PC-9 (cell line): Measurements from ENCODE around the gene SRPK2. TPM values are rescaled to one million over a fixed set of nuclear protein-coding genes. Genes with fewer than 3 reads are reported as not detected.
A peak's percentile ranks its signal among the peaks of the same experiment; 100 is the strongest.

Experiments used
- BruUV-seq: library from RNA; stranded (reverse); fragments of 400-500 nt; replicated peaks from 2 replicates; lab custom pipeline; 2021; lab: Mats Ljungman, UMichigan
- CTCF ChIA-PET: fragments of 300-600 bp; sonication (Branson Sonifier 250); formaldehyde crosslinking; loops from one replicate; lab custom pipeline; 2022; ENCODE audit warnings: antibody characterized with exemption; lab: Charles Lee
- POLR2A ChIA-PET: fragments of 300-600 bp; sonication (Branson Sonifier 250); formaldehyde crosslinking; loops from one replicate; lab custom pipeline; 2022; ENCODE audit warnings: antibody characterized with exemption; ENCODE audit not compliant: unreplicated experiment; lab: Charles Lee
- DNase-seq, 2 experiments: peaks; one replicate each; pipeline versions ENCODE4 v3.0.0 to v3.0.0-alpha.2; 2015 to 2022; ENCODE audit warnings: mixed read lengths in 1 of 2
- H2AFZ ChIP-seq: fragments of 200-600 bp; sonication (generic); 2 replicates; pipeline ENCODE4 v1.8.1; 2017; ENCODE audit warnings: antibody characterized with exemption
- H3F3A ChIP-seq: fragments of 200-600 bp; sonication (generic); 2 replicates; pipeline ENCODE4 v1.8.1; 2017; ENCODE audit warnings: antibody characterized with exemption, mild to moderate bottlenecking, low read depth; ENCODE audit not compliant: insufficient read depth
- H3K27ac ChIP-seq: fragments of 200-600 bp; sonication (generic); 2 replicates; pipeline ENCODE4 v1.6.1; 2016; ENCODE audit warnings: mixed run types
- H3K27me3 ChIP-seq: fragments of 200-600 bp; sonication (generic); 2 replicates; pipeline ENCODE4 v1.6.1; 2016; ENCODE audit warnings: low read depth, mixed run types; ENCODE audit not compliant: insufficient read depth
- H3K36me3 ChIP-seq: fragments of 200-600 bp; sonication (generic); 2 replicates; pipeline ENCODE4 v1.6.1; 2016; ENCODE audit warnings: low read depth, mixed run types
- H3K4me1 ChIP-seq: fragments of 200-600 bp; sonication (generic); replicated peaks from 2 replicates; pipeline ENCODE4 v1.6.1; 2016; ENCODE audit warnings: mixed run types; ENCODE audit not compliant: insufficient read depth
- H3K4me2 ChIP-seq: fragments of 200-600 bp; sonication (generic); 2 replicates; pipeline ENCODE4 v1.6.1; 2017; ENCODE audit warnings: mixed run types
- H3K4me3 ChIP-seq: fragments of 200-600 bp; sonication (generic); 2 replicates; pipeline ENCODE4 v1.6.1; 2016; ENCODE audit warnings: mixed run types
- H3K79me2 ChIP-seq: fragments of 200-600 bp; sonication (generic); 2 replicates; pipeline ENCODE4 v1.6.1; 2017; ENCODE audit warnings: low read depth, mixed run types
- H3K9me2 ChIP-seq: fragments of 200-600 bp; sonication (generic); 2 replicates; pipeline ENCODE4 v1.8.1; 2017; ENCODE audit warnings: mild to moderate bottlenecking; ENCODE audit not compliant: insufficient read depth
- H3K9me3 ChIP-seq: fragments of 200-600 bp; sonication (generic); 2 replicates; pipeline ENCODE4 v1.8.1; 2016; ENCODE audit warnings: low read depth; ENCODE audit not compliant: insufficient read depth
- H4K20me1 ChIP-seq: fragments of 200-600 bp; sonication (generic); 2 replicates; pipeline ENCODE4 v1.8.1; 2017; ENCODE audit not compliant: insufficient read depth
- EZH2 ChIP-seq: fragments of 200-600 bp; sonication (generic); IDR thresholded peaks from 2 replicates; pipeline ENCODE4 v1.8.0; 2017; ENCODE audit warnings: antibody characterized with exemption, low read depth
- intact Hi-C: fragments of 100-400 bp; cut with micrococcal nuclease; formaldehyde crosslinking; loops from one replicate; pipeline ENCODE4 v1.10.0; 2022; ENCODE audit not compliant: unreplicated experiment
- total RNA-seq: library from RNA; stranded (reverse); gene quantifications from 2 replicates; pipeline ENCODE4 v1.2.3, GENCODE V29; 2021
- TF ChIP-seq, protein P1 (sequence below): fragments of 200-600 bp; sonication (generic); conservative IDR thresholded peaks from 2 replicates; pipeline ENCODE4 v1.6.1; 2017; ENCODE audit warnings: mixed run types, antibody characterized with exemption, mild to moderate bottlenecking, moderate library complexity

SRPK2 gene
- total RNA-seq, 1 experiment from 2014 or later: 60.6 TPM

DNA sequence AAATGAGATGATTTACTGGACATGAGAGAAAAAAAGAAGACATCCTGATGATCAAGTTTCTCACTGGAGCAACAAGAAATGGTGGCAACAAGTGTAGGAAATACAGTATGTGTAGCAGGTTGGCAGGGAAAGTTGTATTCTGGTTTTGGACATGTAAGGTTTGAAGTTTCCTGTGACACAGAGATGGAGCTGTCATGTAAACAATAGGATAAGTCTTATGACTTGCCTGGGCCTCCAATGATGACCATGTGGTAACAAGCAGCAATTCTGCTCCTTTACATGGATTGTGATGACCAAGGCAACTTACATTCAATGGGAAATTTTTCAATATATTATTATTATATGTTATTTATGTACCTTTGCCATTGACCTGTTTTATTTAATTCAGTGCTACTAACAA, 249.3 kb downstream of the SRPK2 start:
- no peak overlapping the region for H2AFZ ChIP-seq
- no peaks in the 10 kb centered on the region for H3K9me3 ChIP-seq
- no peaks in the 10 kb centered on the region for H3K9me2 ChIP-seq
- H4K20me1 ChIP-seq: no peaks in the 10 kb centered on the region
- no peak overlapping the region for H3K4me2 ChIP-seq
- no peaks in the 10 kb centered on the region for H3F3A ChIP-seq
- no peak for DNase-seq
- CTCF ChIA-PET: no interaction called here
- H3K27ac ChIP-seq: no peak overlapping the region
- H3K36me3 ChIP-seq: no peaks in the 10 kb centered on the region; the same call in none of the 2 replicates
- no TSS peak for BruUV-seq
- H3K4me1 ChIP-seq: peaks cover 14% of the 10 kb centered on the region
- H3K79me2 ChIP-seq: no peaks in the 10 kb centered on the region
- intact Hi-C loops: loop anchor here (10.0 kb wide), 1 partner anchor 175 kb away; no protein-coding TSS in a partner anchor
- TF ChIP-seq, protein P1, sequence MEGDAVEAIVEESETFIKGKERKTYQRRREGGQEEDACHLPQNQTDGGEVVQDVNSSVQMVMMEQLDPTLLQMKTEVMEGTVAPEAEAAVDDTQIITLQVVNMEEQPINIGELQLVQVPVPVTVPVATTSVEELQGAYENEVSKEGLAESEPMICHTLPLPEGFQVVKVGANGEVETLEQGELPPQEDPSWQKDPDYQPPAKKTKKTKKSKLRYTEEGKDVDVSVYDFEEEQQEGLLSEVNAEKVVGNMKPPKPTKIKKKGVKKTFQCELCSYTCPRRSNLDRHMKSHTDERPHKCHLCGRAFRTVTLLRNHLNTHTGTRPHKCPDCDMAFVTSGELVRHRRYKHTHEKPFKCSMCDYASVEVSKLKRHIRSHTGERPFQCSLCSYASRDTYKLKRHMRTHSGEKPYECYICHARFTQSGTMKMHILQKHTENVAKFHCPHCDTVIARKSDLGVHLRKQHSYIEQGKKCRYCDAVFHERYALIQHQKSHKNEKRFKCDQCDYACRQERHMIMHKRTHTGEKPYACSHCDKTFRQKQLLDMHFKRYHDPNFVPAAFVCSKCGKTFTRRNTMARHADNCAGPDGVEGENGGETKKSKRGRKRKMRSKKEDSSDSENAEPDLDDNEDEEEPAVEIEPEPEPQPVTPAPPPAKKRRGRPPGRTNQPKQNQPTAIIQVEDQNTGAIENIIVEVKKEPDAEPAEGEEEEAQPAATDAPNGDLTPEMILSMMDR: no peak
- no peak for TF ChIP-seq EZH2
- POLR2A ChIA-PET: no interaction called here
- no peak overlapping the region for H3K4me3 ChIP-seq
- H3K27me3 ChIP-seq: no peaks in the 10 kb centered on the region

DNA sequence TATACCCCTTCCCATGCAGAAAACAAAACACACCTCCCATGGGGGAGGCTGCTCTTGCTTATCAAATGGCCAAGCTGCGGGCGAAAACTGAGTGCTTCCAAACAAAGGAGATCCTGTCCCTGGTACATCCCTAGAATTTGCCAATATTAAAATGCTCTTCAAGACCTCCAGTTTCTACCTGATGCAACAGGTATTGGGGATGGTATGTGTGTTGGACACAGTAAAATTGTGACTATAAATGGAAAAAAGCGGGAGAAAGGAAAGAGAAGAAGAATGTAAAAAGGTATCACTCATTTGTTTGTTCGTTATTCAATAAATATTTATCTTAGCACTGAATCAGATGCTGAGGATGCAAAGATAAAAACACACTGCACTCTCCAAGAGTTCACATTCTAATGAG, 250.8 kb downstream of the SRPK2 start:
- Histone ChIP-seq H3K79me2 (no peaks in the 10 kb centered on the region), H3K27me3 (no peaks in the 10 kb centered on the region), H3F3A (no peaks in the 10 kb centered on the region), H3K4me1 (peaks cover 14% of the 10 kb centered on the region), H3K36me3 (no peaks in the 10 kb centered on the region; the same call in none of the 2 replicates), H3K4me2 (no peak overlapping the region), H3K9me3 (no peaks in the 10 kb centered on the region), H3K9me2 (no peaks in the 10 kb centered on the region), H4K20me1 (no peaks in the 10 kb centered on the region), H3K27ac (no peak overlapping the region), H3K4me3 (no peak overlapping the region), H2AFZ (no peak overlapping the region)
- POLR2A ChIA-PET: no interaction called here
- CTCF ChIA-PET: no interaction called here
- intact Hi-C loops: loop anchor here (10.0 kb wide), 1 partner anchor 177 kb away; no protein-coding TSS in a partner anchor
- no TSS peak for BruUV-seq
- DNase-seq: no peak
- TF ChIP-seq EZH2: no peak
- TF ChIP-seq, protein P1: no peak

DNA sequence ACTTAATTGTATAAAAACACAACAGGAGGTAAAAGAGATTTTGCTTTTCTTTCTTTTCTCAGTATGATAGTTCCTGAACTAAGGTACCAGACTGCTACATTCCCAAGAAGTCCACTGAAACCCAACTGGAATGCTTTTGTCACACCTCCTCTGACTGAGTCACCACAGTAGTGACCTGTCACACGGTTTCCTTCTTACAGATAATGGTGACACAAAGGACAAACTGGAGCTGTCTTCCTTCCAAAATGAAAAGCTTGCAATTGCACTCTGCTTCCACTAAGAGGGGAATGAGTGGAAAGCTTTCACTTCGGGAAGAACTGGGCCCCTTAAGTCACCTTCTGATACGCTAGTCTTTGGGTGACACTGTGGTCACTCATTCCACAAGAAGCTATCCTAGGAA, 252.5 kb downstream of the SRPK2 start:
- DNase-seq: peak; percentile 20 to 65
- BruUV-seq: no TSS peak

More for the DNA sequence above, 252.5 kb downstream of the SRPK2 start:
- CTCF ChIA-PET: interaction anchor here (0.7 kb wide), 1 partner anchor 132 kb away, joined by 3 read pairs; no protein-coding TSS in a partner anchor
- Histone ChIP-seq H2AFZ (no peak overlapping the region), H3K27ac (peak overlapping the region; percentile 41), H3K9me3 (no peaks in the 10 kb centered on the region), H3K9me2 (no peaks in the 10 kb centered on the region), H3K79me2 (no peaks in the 10 kb centered on the region), H3F3A (no peaks in the 10 kb centered on the region), H3K27me3 (no peaks in the 10 kb centered on the region), H4K20me1 (no peaks in the 10 kb centered on the region), H3K4me2 (peak overlapping the region; percentile 17), H3K4me1 (peaks cover 14% of the 10 kb centered on the region), H3K4me3 (no peak overlapping the region), H3K36me3 (no peaks in the 10 kb centered on the region; the same call in none of the 2 replicates)
- POLR2A ChIA-PET: interaction anchor here (0.6 kb wide), 1 partner anchor 284 kb away, joined by 3 read pairs; no protein-coding TSS in a partner anchor
- intact Hi-C loops: loop anchor here (10.0 kb wide), 1 partner anchor 179 kb away; no protein-coding TSS in a partner anchor
- TF ChIP-seq, protein P1: peak; percentile 44; the same call in 1 of the 2 replicates
- TF ChIP-seq EZH2: no peak
